K562 (cell line): ENCODE results near the gene SH3GLB2. TPM values are rescaled to one million over a fixed set of nuclear protein-coding genes. Genes with fewer than 3 reads are reported as not detected.

Experiments
- ATAC-seq: fragments of 200-7000 bp; cut with Tn5 transposase; 3 replicates; pipeline ENCODE4 v1.9.1; 2020; ENCODE audit warnings: moderate library complexity
- BruUV-seq: library from RNA; stranded (reverse); fragments of 400-500 nt; replicated peaks from 2 replicates; lab custom pipeline; 2021; lab: Mats Ljungman, UMichigan
- CTCF ChIA-PET: fragments of 300-600 bp; formaldehyde crosslinking; extraction: SDS; loops from one replicate; lab custom pipeline; 2021; ENCODE audit warnings: low intra/inter-chr PET ratio; lab: Yijun Ruan, JAX
- POLR2A ChIA-PET: fragments of 300-600, 350-650 bp; sonication (Branson Sonifier 250); formaldehyde crosslinking; extraction: SDS; loops from one replicate; lab custom pipeline; 2021; ENCODE audit warnings: antibody characterized with exemption, inconsistent platforms; lab: Yijun Ruan, JAX
- DNase-seq, 4 experiments: peaks; one replicate each; pipeline versions ENCODE4 v3.0.0 to v3.0.0-alpha.2; 2011 to 2018; ENCODE audit warnings: low spot score in 3 of 4, mixed read lengths in 3 of 4; ENCODE audit errors: extremely low read depth in 1 of 4
- FAIRE-seq: peaks from 2 replicates; lab custom pipeline; 2011; peaks lifted over from hg19 to GRCh38; lab: Jason Lieb, UNC
- H2AFZ ChIP-seq: 2 replicates; pipeline ENCODE4 v1.6.0; 2011; ENCODE audit warnings: low read depth, low read length, control low read depth, inconsistent platforms
- H3K27ac ChIP-seq: fragments of 200-600 bp; 3 replicates; pipeline ENCODE4 v1.8.0; 2011; ENCODE audit warnings: low read depth, mild to moderate bottlenecking, control low read depth, inconsistent platforms, low read length, moderate library complexity, mixed read lengths; ENCODE audit errors: extremely low read depth
- H3K27me3 ChIP-seq, 2 experiments: fragments of 300-600 bp in 1 of 2; 2 replicates in 1 of 2; 3 replicates in 1 of 2; pipeline versions ENCODE4 v1.6.0 to v1.8.0; 2011; ENCODE audit warnings: inconsistent platforms in 2 of 2, low read length in 2 of 2, mild to moderate bottlenecking in 1 of 2, mixed read lengths in 1 of 2, moderate library complexity in 1 of 2; ENCODE audit not compliant: control insufficient read depth in 2 of 2, insufficient read depth in 2 of 2
- H3K36me3 ChIP-seq: fragments of 300-600 bp; 3 replicates; pipeline ENCODE4 v1.8.0; 2011; ENCODE audit warnings: mild to moderate bottlenecking, low read length, inconsistent platforms; ENCODE audit not compliant: control insufficient read depth, insufficient read depth
- H3K4me1 ChIP-seq, 2 experiments: fragments of 200-600 bp in 1 of 2; replicated peaks in 1 of 2; 2 replicates in 1 of 2; 3 replicates in 1 of 2; pipeline versions ENCODE4 v1.5.1 to v1.8.0; 2011; ENCODE audit warnings: inconsistent platforms in 2 of 2, low read length in 2 of 2, mild to moderate bottlenecking in 1 of 2, mixed read lengths in 1 of 2, moderate library complexity in 1 of 2; ENCODE audit not compliant: control insufficient read depth in 2 of 2, insufficient read depth in 2 of 2
- H3K4me2 ChIP-seq: 2 replicates; pipeline ENCODE4 v1.6.1; 2011; ENCODE audit warnings: low read length, control low read depth, inconsistent platforms, mixed read lengths; ENCODE audit not compliant: insufficient read depth
- H3K4me3 ChIP-seq: fragments of 200-600 bp; sonication (generic), shearing (Covaris generic); 2 replicates; pipeline ENCODE4 v1.5.1; 2016; ENCODE audit warnings: control low read depth, inconsistent platforms
- H3K79me2 ChIP-seq: fragments of 200-600 bp; 3 replicates; pipeline ENCODE4 v1.8.0; 2011; ENCODE audit warnings: low read length, inconsistent platforms; ENCODE audit not compliant: control insufficient read depth, insufficient read depth
- H3K9ac ChIP-seq, 2 experiments: 2 replicates each; pipeline versions ENCODE4 v1.6.0 to v1.6.1; 2011; ENCODE audit warnings: low read depth in 2 of 2, low read length in 2 of 2, control low read depth in 1 of 2, inconsistent platforms in 1 of 2, mild to moderate bottlenecking in 1 of 2, mixed read lengths in 1 of 2; ENCODE audit not compliant: insufficient read depth in 1 of 2
- H3K9me1 ChIP-seq: one replicate; pipeline ENCODE4 v1.6.0; 2011; ENCODE audit warnings: inconsistent platforms, mild to moderate bottlenecking, low read length, moderate library complexity; ENCODE audit not compliant: control insufficient read depth, insufficient read depth
- H3K9me3 ChIP-seq: replicated peaks from 2 replicates; pipeline ENCODE4 v1.5.1; 2011; ENCODE audit warnings: low read depth, low read length, inconsistent platforms; ENCODE audit not compliant: control insufficient read depth, insufficient read depth
- H4K20me1 ChIP-seq: replicated peaks from 2 replicates; pipeline ENCODE4 v1.6.1; 2011; ENCODE audit warnings: low read length, inconsistent platforms, mixed read lengths; ENCODE audit not compliant: control insufficient read depth, insufficient read depth
- CSDE1 ChIP-seq, 2 experiments: fragments of 450-650 bp; IDR thresholded peaks; 2 replicates each; pipeline ENCODE4 v1.6.1; 2016; ENCODE audit warnings: mild to moderate bottlenecking in 1 of 2
- GTF2E2 ChIP-seq: fragments of 200-800 bp; sonication (Bioruptor generic); IDR thresholded peaks from 2 replicates; pipeline ENCODE4 v1.6.1; 2016; ENCODE audit warnings: missing genetic modification characterization, missing compliant biosample characterization
- KAT2B ChIP-seq: IDR thresholded peaks from one replicate; pipeline ENCODE4 v1.6.1; 2012; ENCODE audit warnings: low read depth, mild to moderate bottlenecking, control low read depth, inconsistent platforms, low read length, moderate library complexity
- KDM1A ChIP-seq, 2 experiments: fragments of 450-650 bp; IDR thresholded peaks; 2 replicates each; pipeline ENCODE4 v1.6.1; 2016; ENCODE audit warnings: mild to moderate bottlenecking in 2 of 2
- PRPF4 ChIP-seq: fragments of 200-400 bp; formaldehyde crosslinking; IDR thresholded peaks from one replicate; pipeline ENCODE4 v1.6.1; 2017; ENCODE audit warnings: low read length, low read depth, mild to moderate bottlenecking; ENCODE audit not compliant: insufficient read depth, poor library complexity, severe bottlenecking
- RREB1 ChIP-seq: fragments of 250-450 bp; sonication (Bioruptor Pico); IDR thresholded peaks from 2 replicates; pipeline ENCODE4 v1.4.0; 2020
- SFPQ ChIP-seq: fragments of 200-400 bp; formaldehyde crosslinking; IDR thresholded peaks from 2 replicates; pipeline ENCODE4 v1.6.1; 2017; ENCODE audit warnings: mild to moderate bottlenecking, low read depth, low read length, moderate library complexity
- SMARCB1 ChIP-seq: IDR thresholded peaks from 2 replicates; pipeline ENCODE4 v1.6.1; 2011; ENCODE audit warnings: improper control_type of control experiment, low read depth; ENCODE audit not compliant: insufficient read length
- SMARCE1 ChIP-seq: fragments of 450-650 bp; IDR thresholded peaks from 2 replicates; pipeline ENCODE4 v1.7.1; 2016; ENCODE audit warnings: mild to moderate bottlenecking
- WGBS: fragments of 100-300 bp; shearing (Covaris generic); methylation state at CpG from one replicate; pipeline ENCODE4 v1.1.6; 2016; ENCODE audit warnings: low coverage, mixed read lengths; ENCODE audit not compliant: insufficient coverage; ENCODE audit errors: missing lambda C conversion rate; 5-methylcytosine and 5-hydroxymethylcytosine counted together
- in situ Hi-C: fragments of 300-500 bp; cut with MboI; formaldehyde crosslinking; loops from 4 replicates; pipeline ENCODE4 v1.15.0; 2018; ENCODE audit warnings: inconsistent platforms, mixed read lengths
- intact Hi-C: fragments of 100-400 bp; cut with micrococcal nuclease; formaldehyde crosslinking; loops from 2 replicates; pipeline ENCODE4 v1.14.2; 2022
- polyA plus RNA-seq, 8 experiments: library from polyadenylated mRNA; depleted of rRNA in 4 of 8; stranded (reverse) in 5 of 8; unstranded in 3 of 8; fragments of >200 nt; fragmentation: Nextera tagmentation in 2 of 8; fragmentation: Illumina TruSeq in 1 of 8; extraction: Ambion mirVana in 2 of 8; extraction: Trizol in 1 of 8; gene quantifications; 2 replicates each; pipeline versions ENCODE4 v1.2.1 to v1.2.3, GENCODE V29; 2011 to 2014; ENCODE audit warnings: inconsistent platforms in 1 of 8, missing spikeins in 1 of 8
- total RNA-seq, 7 experiments: library from RNA; depleted of rRNA in 6 of 7; stranded (reverse); fragments of >200 nt in 6 of 7; fragmentation: Illumina TruSeq in 2 of 7; extraction: Trizol in 2 of 7; gene quantifications; 2 replicates each; pipeline versions ENCODE4 v1.2.1 to v1.2.3, GENCODE V29; 2011 to 2021; ENCODE audit warnings: low replicate concordance in 1 of 7
- TF ChIP-seq, protein P1 (sequence below): fragments of 450-650 bp; formaldehyde crosslinking; IDR thresholded peaks from 2 replicates; pipeline ENCODE4 v1.4.0; 2022; ENCODE audit warnings: mild to moderate bottlenecking, moderate library complexity
- TF ChIP-seq, protein P2 (sequence below): fragments of 450-650 bp; formaldehyde crosslinking; IDR thresholded peaks from 2 replicates; pipeline ENCODE4 v1.4.0; 2020; ENCODE audit warnings: mild to moderate bottlenecking

Gene SH3GLB2
- total and polyA plus RNA-seq, 9 of the 15 experiments (the other 6 are each of a cell fraction or from before 2014, with no cell fraction given), result 0.20 to 118 (median 58.8) TPM

GRCh38 chr9:129014124-129014523, 14.0 kb downstream of the SH3GLB2 start:
- no TSS peak for BruUV-seq
- WGBS, result 97% methylated on average over 11 of the region's 11 CpGs
- no peak overlapping the region for H3K4me2 ChIP-seq

More at GRCh38 chr9:129014124-129014523, 14.0 kb downstream of the SH3GLB2 start:
- no peaks in the 10 kb centered on the region for H3K79me2 ChIP-seq
- no peak for ATAC-seq
- no peak overlapping the region for H3K4me3 ChIP-seq
- in situ Hi-C loops, result no loop called here
- no peaks in the 10 kb centered on the region for H3K9me1 ChIP-seq
- H4K20me1 ChIP-seq, result no peaks in the 10 kb centered on the region
- no peak for DNase-seq
- no peak overlapping the region for H2AFZ ChIP-seq
- no peak overlapping the region; a peak in 1 of 4 replicates for H3K9ac ChIP-seq
- no peak for TF ChIP-seq SMARCB1
- no peak for TF ChIP-seq GTF2E2 (tag)
- TF ChIP-seq CSDE1 (IDR thresholded peaks at IDR 0.05), result no peak
- TF ChIP-seq PRPF4, result no peak
- no peak for TF ChIP-seq SFPQ
- TF ChIP-seq KDM1A (IDR thresholded peaks at IDR 0.05), result no peak
- TF ChIP-seq KAT2B, result no peak
- TF ChIP-seq SMARCE1, result no peak
- TF ChIP-seq, protein P1, sequence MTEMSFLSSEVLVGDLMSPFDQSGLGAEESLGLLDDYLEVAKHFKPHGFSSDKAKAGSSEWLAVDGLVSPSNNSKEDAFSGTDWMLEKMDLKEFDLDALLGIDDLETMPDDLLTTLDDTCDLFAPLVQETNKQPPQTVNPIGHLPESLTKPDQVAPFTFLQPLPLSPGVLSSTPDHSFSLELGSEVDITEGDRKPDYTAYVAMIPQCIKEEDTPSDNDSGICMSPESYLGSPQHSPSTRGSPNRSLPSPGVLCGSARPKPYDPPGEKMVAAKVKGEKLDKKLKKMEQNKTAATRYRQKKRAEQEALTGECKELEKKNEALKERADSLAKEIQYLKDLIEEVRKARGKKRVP (CRISPR knock-in tag), result no peak
- TF ChIP-seq, protein P2, sequence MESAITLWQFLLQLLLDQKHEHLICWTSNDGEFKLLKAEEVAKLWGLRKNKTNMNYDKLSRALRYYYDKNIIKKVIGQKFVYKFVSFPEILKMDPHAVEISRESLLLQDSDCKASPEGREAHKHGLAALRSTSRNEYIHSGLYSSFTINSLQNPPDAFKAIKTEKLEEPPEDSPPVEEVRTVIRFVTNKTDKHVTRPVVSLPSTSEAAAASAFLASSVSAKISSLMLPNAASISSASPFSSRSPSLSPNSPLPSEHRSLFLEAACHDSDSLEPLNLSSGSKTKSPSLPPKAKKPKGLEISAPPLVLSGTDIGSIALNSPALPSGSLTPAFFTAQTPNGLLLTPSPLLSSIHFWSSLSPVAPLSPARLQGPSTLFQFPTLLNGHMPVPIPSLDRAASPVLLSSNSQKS (CRISPR knock-in tag), result no peak
- TF ChIP-seq RREB1 (CRISPR knock-in tag), result no peak
- CTCF ChIA-PET, result no interaction called here
- H3K9me3 ChIP-seq, result no peaks in the 10 kb centered on the region
- intact Hi-C loops, result no loop called here
- H3K4me1 ChIP-seq, result peaks cover 0 to 26% of the 10 kb centered on the region in 2 experiments; a peak in 1 of 5 replicates
- no peaks in the 10 kb centered on the region for H3K27me3 ChIP-seq
- FAIRE-seq, result no peak
- H3K27ac ChIP-seq, result no peak overlapping the region
- POLR2A ChIA-PET, result no interaction called here
- peaks cover 68% of the 10 kb centered on the region; the same call in 2 of the 3 replicates for H3K36me3 ChIP-seq
